HG03521 (cell line): ENCODE data around the gene ZNF85.
"Not testable (repeated sequence)": the region's sequence is repeated elsewhere in the genome, so short reads cannot be mapped to it uniquely, and the experiment has no call there.

ENCODE experiments used
- ATAC-seq: cut with Tn5 transposase; IDR thresholded peaks from one replicate; pipeline ENCODE4 v1.9.1; 2021; ENCODE audit warnings: mild to moderate bottlenecking, moderate library complexity; ENCODE audit not compliant: unreplicated experiment

ZNF85 gene

GRCh38 chr19:20923077-20923871 lies at the start of gene ZNF85:
TSS of gene ZNF85 (plus strand) at chr19:20923251. CDS start at chr19:20923401, 150 bp downstream.
- ATAC-seq = peak; percentile 95

DNA sequence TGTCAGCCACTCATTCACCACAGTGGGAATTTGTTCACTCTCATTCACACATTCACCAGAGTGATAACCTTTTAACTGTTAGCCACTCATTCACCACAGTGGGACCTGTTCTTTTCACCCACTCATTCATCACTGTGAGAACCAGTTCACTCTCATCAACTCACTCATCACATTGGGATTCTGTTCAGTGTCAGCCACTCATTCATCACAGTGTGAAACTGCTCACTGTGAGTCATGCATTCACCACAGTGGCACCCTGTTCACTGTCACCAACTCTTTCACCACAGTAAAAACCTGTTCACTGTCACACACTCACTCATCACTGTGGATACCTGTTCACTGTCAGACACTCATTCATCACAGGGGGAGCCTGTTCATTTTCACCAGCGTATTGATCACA lies 43.5 kb upstream of the ZNF85 start:
- no peak for ATAC-seq

DNA sequence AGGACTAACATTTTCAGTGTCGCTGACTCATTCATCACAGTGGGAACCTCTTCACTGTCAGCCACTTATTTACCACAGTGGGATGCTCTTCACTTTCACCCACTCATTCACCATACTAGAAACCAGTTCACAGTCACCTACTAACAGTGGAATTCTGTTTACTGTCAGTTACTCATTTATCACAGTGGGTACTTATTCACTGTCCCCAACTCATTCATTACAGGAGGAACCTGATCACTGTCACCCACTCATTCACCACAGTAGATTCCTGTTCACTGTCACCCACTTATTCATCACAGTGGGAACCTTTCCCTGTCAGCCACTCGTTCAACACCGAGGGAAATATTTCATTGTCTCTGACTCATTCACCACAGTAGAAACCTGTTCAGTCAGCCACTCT lies 10.1 kb upstream of the ZNF85 start:
- no peak for ATAC-seq

DNA sequence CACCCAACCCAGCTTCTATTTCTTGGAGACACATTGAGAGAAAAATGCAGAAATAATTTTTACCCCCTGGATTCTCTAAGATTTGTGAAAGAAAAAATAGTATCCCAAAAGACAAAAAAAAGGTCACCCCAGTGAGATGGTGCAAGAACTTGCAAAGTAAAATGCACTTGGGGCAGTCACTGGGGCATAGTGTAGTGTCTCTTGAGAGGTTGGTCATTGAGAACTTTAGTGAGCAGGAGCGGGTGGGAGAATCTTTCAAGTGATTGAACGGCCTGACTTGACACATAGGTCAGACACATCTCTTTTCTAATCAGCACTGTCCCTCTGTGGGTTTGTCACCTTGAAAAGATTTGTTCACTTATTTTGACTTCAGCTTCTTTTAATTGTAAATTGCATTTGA lies 2.4 kb downstream of the ZNF85 start:
- no peak for ATAC-seq

- no peak for ATAC-seq
Measured at GRCh38 chr19:20926796-20927195, 3.7 kb downstream of the ZNF85 start.

DNA sequence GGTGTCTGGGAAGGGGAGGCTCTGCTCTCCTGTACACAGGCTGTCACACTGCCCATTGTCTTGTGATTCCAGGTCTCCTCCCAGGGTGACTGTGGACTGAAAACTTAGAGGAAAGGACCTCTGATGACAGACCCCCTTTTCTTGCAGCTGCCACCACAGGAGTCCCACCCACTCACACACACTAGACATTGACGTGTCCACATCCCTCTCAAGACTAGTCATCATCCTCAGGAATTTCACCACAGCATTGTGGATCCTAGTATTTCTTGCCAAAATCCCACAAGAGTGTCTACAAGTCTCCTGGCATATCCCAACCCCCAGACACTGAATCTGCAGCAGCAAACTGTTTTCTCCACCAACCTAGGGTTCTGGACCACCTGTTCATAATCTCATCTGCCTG lies 5.3 kb downstream of the ZNF85 start:
- no peak for ATAC-seq

DNA sequence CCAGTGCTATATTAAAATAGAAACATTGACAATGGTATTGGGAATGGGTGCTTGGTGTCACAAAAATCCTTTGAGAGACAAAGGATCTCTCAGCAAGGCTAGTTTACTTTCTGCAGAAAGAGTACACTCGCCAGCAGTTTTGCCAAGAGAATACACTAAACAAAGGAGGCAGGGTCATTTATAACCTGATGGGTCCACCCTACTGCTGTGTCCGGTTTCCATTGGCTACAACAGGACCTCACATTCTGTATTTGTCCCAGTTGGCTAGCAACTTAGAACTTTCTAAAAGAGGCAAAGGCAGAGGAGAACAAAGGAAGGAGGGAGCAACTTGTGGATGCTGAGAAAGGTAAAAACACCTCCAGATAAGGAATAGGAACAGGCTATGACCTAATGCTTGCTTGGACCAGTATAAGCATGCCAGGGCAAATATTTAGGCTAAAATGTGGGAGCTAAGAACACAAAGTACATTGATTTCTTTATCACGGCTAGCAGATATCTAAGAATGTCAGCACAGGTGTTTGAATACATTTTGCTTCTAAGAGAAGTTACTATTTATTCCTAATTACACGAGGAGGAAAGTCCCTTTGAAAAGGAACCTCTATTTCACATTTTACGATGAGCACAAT lies 13.4 kb downstream of the ZNF85 start:
- not testable (repeated sequence) for ATAC-seq

GRCh38 chr19:20952561-20953095 lies 29.6 kb downstream of the ZNF85 start:
- ATAC-seq = not testable (repeated sequence)

- no peak for ATAC-seq
Measured at GRCh38 chr19:20964798-20965197, 41.7 kb downstream of the ZNF85 start.

DNA sequence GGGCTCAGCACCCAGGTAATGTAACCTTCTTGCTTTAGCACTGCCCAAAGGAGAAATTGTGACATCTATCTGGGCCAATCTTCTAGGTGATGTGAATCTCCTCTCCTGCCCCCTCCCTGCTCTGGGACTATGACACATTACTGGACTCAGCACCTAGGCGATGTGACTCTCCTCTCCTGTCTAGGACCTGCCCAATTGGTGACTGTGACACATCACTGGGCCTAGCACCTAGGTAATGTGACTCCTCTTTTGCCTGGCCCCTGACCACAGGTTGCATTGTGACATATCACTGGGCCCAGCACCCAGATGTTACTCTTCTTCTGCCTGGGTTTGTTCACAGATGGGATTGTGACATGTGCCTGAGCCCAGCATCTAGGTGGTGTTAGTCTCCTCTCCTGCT lies 45.0 kb downstream of the ZNF85 start:
- no peak for ATAC-seq

DNA sequence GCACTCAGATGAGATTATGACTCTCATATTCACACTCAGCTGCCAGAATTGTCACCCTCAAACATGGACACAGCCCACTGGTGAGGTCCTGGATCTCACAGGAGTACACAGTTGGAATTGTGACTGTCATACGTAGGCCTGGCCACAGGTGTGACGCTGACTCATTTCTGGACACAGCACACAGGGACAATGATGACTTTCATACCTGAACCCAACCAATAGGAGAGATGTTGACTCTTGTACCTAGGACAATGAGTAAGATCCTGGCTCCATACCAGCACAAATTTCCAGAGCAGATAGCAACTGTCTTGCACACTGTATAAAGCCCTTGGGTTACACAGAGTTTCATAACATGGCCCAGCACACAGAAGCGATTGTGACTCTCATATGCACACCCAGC lies 46.4 kb downstream of the ZNF85 start:
- no peak for ATAC-seq

- ATAC-seq = no peak
Measured at GRCh38 chr19:20969898-20970297, 46.8 kb downstream of the ZNF85 start.

- ATAC-seq = not testable (repeated sequence)
Measured at GRCh38 chr19:20992788-20993187, 69.7 kb downstream of the ZNF85 start.

- ATAC-seq = peak; percentile 96
Measured at GRCh38 chr19:20999731-21000352, 76.8 kb downstream of the ZNF85 start.
